Measurements from ENCODE around the gene FARP1.

FARP1 gene

GRCh38 chr13:98134901-98135300 lies 8.0 kb upstream of the FARP1 start:
- DNase-seq = no peak

- DNase-seq = no peak
Measured at GRCh38 chr13:98141091-98141490, 1.8 kb upstream of the FARP1 start.

DNA sequence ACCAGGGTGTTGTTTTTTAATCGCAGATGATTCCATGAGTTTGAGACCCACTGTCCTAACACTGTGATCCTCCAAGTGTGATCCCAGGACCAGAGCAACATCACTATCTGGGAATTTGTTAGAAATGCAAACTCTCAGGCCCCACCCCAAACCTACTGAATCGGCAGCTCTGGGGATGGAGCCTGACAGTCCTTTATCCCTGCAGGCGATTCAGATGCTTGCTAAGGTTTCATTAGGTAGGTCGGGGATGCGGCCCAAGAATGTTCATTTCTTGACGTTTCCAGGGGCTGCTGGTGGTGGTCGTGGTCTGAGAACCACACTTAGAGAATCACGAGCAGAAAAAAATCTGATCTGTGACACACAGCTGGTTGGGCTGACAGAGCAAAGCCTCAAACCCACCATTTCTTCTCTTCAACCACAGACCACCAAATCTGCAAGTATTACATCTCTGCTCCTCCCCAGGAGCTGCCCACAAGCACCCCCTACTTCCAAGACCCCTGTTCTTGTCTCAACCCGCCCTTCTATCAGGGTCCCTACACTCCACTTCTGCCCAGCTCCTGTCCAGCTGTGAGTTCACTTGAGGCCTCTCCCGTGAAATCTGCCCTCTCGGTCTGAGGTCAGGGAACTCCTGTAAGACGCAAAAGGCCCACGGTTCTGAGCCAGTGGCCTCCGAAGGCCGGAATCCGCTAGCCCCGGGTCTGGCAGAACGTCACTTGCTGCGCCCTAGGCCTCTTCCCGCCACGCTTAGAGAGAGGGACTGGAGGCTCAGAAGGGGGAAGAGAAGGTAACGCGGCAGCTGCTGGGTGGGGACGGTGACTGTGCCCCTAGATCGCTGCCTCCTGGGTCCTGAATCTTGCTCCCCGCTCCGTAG lies 1.1 kb upstream of the FARP1 start:
- no peak for DNase-seq

DNA sequence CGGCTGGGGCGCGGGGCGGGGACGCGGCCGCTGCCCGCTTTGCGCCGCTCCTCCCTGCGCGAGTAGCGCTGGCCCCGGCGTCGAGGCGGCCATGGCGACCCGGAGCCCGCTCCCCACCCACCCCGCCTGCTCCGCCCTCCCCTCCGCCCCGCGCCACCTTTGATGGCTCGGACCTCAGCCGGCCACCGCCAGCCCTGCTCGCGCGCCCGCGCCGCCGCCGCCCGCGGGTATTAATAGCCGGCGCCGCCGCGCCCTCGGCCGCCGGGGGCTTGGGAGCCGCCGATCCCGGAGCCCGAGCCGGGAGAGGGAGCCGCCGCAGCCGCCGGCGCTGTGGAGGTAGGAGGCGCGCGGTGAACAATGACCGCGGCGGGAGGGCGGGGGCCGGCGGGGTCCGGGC lies 261 bp downstream of the FARP1 start:
- no peak for DNase-seq

- no peak for DNase-seq
Measured at GRCh38 chr13:98143601-98144026, 720 bp downstream of the FARP1 start.

- no peak for DNase-seq
Measured at GRCh38 chr13:98144027-98144741, 1.3 kb downstream of the FARP1 start.

GRCh38 chr13:98144801-98145350 lies 2.0 kb downstream of the FARP1 start:
- DNase-seq = no peak

DNA sequence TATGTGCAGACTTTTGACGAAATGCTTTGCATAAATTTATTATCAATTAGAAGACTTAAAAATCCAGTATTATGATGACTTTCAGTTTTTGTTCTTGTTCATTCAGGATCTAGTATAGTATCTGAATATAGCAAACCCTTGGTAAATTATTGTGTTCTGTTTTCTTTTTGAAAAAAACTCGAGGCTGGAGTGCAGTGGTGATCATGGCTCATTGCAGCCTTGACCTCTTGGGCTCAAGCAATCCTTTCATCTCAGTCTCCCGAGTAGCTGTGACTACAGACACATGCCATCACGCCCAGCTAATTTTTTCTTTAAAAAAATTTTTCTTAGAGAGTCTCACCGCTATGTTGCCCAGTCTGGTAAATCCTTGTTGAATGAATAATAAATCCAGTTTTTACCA lies 4.6 kb downstream of the FARP1 start:
- no peak for DNase-seq

DNA sequence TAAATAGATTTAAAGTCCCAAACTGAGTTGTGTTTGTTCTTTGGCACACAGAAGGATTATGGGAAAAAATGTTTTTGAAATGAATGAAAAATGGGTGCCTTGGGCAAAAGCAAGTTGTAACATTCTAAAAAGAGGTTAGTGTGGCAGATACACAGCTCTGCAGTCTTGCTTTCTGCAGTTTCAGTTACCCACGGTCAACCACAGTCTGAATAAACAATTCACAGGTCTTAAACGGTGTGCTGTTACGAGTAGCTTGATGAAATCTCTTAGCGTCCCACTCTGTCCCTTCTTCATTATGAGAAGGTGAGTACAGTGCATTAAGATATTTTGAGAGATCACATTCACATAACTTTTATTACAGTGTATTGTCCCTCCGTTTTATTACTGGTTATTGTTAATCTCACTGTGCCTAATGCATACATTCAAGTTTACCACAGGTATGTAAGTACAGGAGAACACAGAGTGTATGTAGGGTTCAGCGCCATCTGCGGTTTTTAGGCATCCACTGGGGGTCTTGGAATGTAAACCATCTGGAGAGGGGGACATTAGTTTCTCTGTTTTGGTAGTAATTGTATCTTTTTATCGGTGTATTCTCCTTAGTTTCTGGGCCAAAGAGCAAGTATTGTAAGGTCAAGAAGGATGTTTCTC lies 8.1 kb downstream of the FARP1 start:
- DNase-seq = no peak

- DNase-seq = no peak
Measured at GRCh38 chr13:98155475-98156109, 12.7 kb downstream of the FARP1 start.

DNA sequence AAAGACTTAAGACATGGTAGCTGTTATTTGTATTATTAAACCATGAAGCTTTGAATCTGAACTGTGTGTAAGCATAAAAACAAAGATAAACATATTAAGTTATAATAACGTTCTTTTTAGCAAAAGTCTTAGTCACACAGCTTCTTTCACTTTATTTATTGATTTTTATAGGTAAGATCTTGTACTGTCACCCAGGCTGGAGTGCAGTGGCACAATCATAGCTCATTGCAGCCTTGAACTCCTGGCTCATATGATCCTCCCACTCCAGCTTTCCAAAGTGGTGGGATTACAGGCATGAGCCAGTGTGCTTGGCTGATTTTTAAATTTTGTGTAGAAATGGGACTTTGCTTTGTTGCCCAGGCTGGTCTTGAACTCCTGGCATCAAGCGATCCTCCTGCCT lies 13.4 kb downstream of the FARP1 start:
- no peak for DNase-seq

DNA sequence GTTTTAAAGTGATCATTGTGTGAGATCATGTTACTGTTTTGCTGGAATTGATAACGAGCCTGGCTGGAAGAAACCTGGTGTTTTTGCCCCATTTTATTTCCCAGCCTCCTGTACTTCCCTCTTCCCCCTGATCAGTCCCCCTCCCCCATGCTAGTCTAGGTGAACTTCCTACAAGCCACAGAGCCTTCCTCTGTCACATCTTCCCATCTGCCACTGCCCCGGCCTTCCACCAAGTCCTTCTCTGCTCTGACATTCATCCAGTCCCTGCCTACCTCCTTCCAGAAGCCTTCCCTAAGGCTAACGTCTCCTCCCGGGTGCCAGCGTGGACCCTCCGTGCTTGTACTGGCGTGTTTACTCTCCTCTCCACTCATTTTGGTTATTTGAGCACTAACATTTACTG lies 14.3 kb downstream of the FARP1 start:
- no peak for DNase-seq

GRCh38 chr13:98157609-98158008 lies 14.7 kb downstream of the FARP1 start:
- no peak for DNase-seq

- DNase-seq = no peak
Measured at GRCh38 chr13:98158172-98158899, 15.4 kb downstream of the FARP1 start.

- no peak for DNase-seq
Measured at GRCh38 chr13:98162935-98163334, 20.0 kb downstream of the FARP1 start.

DNA sequence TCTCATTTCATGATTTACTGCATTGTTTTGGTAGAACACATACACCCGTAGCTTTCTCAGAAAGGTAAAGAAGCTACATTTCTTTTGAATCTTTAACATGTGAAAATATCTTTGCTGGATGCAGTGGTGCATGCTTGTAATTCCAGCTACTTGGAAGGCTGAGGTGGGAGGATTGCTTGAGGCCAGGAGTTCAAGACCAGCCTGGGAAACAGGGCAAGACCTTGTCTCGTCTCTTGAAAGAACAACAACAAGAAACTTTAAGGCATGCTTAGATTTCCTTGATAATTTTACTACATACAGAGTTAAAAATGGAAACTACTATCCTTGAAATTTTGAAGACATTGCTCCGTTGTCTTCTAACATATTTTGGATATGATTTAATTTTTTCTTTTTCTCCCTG lies 26.4 kb downstream of the FARP1 start:
- no peak for DNase-seq

- no peak for DNase-seq
Measured at GRCh38 chr13:98171900-98172589, 29.2 kb downstream of the FARP1 start.

- no peak for DNase-seq
Measured at GRCh38 chr13:98172590-98173422, 29.9 kb downstream of the FARP1 start.

DNA sequence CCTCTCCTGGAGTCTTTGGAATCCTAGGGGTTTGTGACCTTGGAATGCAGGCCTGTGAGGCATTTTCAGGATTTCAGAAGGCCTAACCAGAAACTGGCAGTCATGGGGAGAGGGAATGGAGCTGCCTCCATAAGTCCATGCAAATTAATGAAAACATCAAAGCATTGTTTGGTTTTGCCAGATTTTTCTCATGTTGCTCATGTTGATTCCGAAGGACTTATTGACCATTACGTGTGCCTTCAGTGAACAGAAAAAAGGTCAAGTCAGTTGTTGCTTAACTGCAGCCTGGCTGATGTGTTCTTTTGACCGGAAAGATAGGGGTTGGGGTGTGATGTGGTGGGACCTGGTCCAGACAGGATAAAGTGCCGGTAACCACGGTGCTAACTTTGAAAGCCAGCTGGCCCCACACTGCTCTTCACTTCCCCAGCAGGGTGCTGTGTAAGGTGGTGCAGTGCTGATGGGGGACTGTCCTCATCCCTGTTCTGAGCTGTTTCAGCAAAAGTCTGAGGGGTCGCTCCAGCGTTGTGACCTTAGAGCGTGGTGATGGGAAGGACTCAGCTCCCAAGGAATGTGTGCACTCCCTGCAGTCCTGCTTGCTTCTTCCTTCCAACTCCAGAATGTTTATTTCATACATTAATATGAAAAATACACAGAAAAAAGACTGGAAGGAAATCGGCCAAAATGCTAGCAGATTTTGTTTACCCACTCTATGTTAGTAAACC lies 30.7 kb downstream of the FARP1 start:
- DNase-seq = no peak

DNA sequence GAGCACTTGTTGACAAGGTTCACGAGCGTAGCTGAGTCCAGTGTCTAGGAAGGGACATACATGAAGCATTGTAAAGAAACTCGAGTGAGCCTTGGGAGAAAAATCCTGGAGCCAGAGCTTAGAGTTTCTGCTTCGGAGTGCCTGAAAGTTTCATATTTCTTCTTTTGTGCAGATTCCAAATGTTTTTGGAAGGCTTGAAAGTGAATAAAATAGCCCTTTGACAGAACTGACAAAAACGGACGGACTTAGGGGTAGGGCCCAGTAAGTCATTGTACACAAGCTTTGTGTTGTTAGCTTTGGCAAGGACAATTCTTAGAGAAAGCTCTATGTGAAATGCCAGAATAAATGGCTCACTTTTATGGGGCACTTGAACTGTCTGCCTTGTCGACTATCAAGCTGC lies 31.4 kb downstream of the FARP1 start:
- DNase-seq = no peak
